A549 (cell line): ENCODE data around the gene RTKN2.

Experiments used
- CEBPB ChIP-seq, 2 experiments: fragments of >200 bp in 1 of 2; sonication (Bioruptor Twin) in 1 of 2; formaldehyde crosslinking in 1 of 2; IDR thresholded peaks; 2 replicates each; pipeline ENCODE4 v1.6.1; 2012 to 2016
- CTCF ChIP-seq: fragments of >200 bp; sonication (Bioruptor Twin); formaldehyde crosslinking; IDR thresholded peaks from 3 replicates; pipeline ENCODE4 v1.5.1; 2016
- E2F6 ChIP-seq: IDR thresholded peaks from 2 replicates; pipeline ENCODE4 v1.6.1; 2012; ENCODE audit warnings: low read depth, borderline replicate concordance
- JUN ChIP-seq, 2 experiments: fragments of >200 bp; sonication (Bioruptor Twin); formaldehyde crosslinking; IDR thresholded peaks; 2 replicates in 1 of 2; 3 replicates in 1 of 2; pipeline ENCODE4 v1.6.1; 2016 to 2017
- MYC ChIP-seq: IDR thresholded peaks from 2 replicates; pipeline ENCODE4 v1.6.1; 2012; ENCODE audit warnings: mild to moderate bottlenecking, inconsistent platforms, low read length, improper control_type of control experiment, borderline replicate concordance
- POLR2A ChIP-seq: IDR thresholded peaks from 2 replicates; pipeline ENCODE4 v1.6.1; 2012; ENCODE audit warnings: mild to moderate bottlenecking, low read length
- POLR2AphosphoS2 ChIP-seq: conservative IDR thresholded peaks from 2 replicates; pipeline ENCODE4 v1.6.1; 2012; ENCODE audit warnings: low read length, improper control_type of control experiment, inconsistent platforms
- RAD21 ChIP-seq, 2 experiments: fragments of >200 bp in 1 of 2; sonication (Bioruptor Twin) in 1 of 2; formaldehyde crosslinking in 1 of 2; IDR thresholded peaks in 1 of 2; conservative IDR thresholded peaks in 1 of 2; 2 replicates in 1 of 2; 3 replicates in 1 of 2; pipeline ENCODE4 v1.6.1; 2012 to 2018; ENCODE audit warnings: inconsistent platforms in 1 of 2
- REST ChIP-seq: fragments of 200-600 bp; sonication (generic); IDR thresholded peaks from 2 replicates; pipeline ENCODE4 v1.6.1; 2016; ENCODE audit warnings: antibody characterized with exemption, mild to moderate bottlenecking, moderate library complexity
- SMC3 ChIP-seq: fragments of >200 bp; sonication (Bioruptor Twin); formaldehyde crosslinking; IDR thresholded peaks from 3 replicates; pipeline ENCODE4 v1.6.1; 2018; ENCODE audit warnings: inconsistent platforms
- TP53 ChIP-seq: fragments of 250-450 bp; sonication (Bioruptor Pico); IDR thresholded peaks from 2 replicates; pipeline ENCODE4 v1.5.0; 2021; ENCODE audit warnings: mild to moderate bottlenecking, moderate library complexity
- ZSCAN20 ChIP-seq: fragments of 250-450 bp; sonication (Bioruptor Pico); IDR thresholded peaks from 2 replicates; pipeline ENCODE4 v1.8.0; 2022; ENCODE audit warnings: mild to moderate bottlenecking, moderate library complexity

GRCh38 chr10:62186999-62187675, 81.5 kb downstream of the RTKN2 start:
- no peak for TF ChIP-seq CTCF
- no peak for TF ChIP-seq SMC3
- TF ChIP-seq TP53 = no peak
- no peak for TF ChIP-seq RAD21 (conservative IDR thresholded peaks at IDR 0.05 in 1 of 2, IDR thresholded peaks at IDR 0.05 in 1 of 2)
- TF ChIP-seq POLR2AphosphoS2 = no peak
- TF ChIP-seq JUN (IDR thresholded peaks at IDR 0.05) = no peak
- TF ChIP-seq ZSCAN20 = no peak
- no peak for TF ChIP-seq REST
- TF ChIP-seq CEBPB (IDR thresholded peaks at IDR 0.05) = no peak
- TF ChIP-seq POLR2A = no peak
- no peak for TF ChIP-seq E2F6
- TF ChIP-seq MYC = no peak
